Activated CD4-positive, alpha-beta T cell treated with anti-CD3 and anti-CD28 coated beads, Interleukin-2, amount 50 U/mL, for 4 hours (primary cell): ENCODE measurements around the gene TMEM167A.

Experiments
- DNase-seq, 2 experiments: peaks; one replicate each; pipeline ENCODE4 v3.0.0-alpha.2; 2020

TMEM167A gene, protein sequence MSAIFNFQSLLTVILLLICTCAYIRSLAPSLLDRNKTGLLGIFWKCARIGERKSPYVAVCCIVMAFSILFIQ

GRCh38 chr5:83076742-83077661 is at the start of gene TMEM167A, which contains the start of gene XRCC4:
TMEM167A (minus strand) TSS chr5:83077394; CDS start chr5:83077323, 71 bp downstream.
XRCC4 (plus strand) TSS chr5:83077547; CDS start chr5:83104920, 27,373 bp downstream.
- peak; percentile 86 to 90 for DNase-seq

- no peak for DNase-seq
Measured at GRCh38 chr5:83126501-83126900, 49.3 kb upstream of the TMEM167A start.

- DNase-seq = no peak
Measured at GRCh38 chr5:83125560-83125959, 48.4 kb upstream of the TMEM167A start.

DNA sequence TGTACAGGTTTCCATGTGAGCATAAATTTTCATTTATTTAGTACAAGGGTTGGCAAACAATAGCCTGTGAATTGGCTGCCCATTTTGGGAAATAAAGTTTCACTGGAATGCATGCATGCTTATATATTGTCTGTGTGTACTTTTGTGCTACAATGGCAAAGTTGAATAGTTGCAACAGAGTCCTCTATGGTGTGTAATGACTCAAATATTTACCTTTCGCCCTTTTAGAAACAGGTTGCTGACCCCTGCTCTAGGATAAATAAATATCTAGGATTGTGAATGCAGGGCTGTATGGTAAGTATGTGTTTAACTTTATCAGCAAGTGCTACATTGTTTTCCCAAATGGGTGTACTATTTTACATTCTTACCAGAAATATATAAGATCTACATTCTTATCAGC is 47.4 kb upstream of the TMEM167A start:
- no peak for DNase-seq

DNA sequence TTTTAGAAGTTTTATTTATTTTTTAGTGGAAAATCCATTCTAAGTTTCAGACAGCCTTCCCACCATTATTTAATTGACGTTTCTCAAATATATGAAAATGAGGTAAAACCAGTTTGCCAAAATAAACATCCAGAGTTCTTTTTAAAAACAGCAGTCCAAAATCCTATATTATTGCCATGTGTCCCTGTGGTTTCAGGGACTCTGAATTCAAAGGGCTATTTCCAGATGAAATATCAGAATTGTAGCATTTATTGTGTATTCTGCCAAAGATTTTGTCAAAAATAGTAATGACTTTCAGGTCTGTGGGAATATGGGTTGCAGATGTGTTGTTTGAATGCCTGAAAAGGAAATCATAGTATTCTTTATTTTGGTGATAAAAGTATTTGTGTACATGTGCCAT is 41.8 kb upstream of the TMEM167A start:
- DNase-seq = no peak

- no peak for DNase-seq
Measured at GRCh38 chr5:83118471-83118870, 41.3 kb upstream of the TMEM167A start.

- DNase-seq = no peak
Measured at GRCh38 chr5:83115816-83116215, 38.6 kb upstream of the TMEM167A start.

DNA sequence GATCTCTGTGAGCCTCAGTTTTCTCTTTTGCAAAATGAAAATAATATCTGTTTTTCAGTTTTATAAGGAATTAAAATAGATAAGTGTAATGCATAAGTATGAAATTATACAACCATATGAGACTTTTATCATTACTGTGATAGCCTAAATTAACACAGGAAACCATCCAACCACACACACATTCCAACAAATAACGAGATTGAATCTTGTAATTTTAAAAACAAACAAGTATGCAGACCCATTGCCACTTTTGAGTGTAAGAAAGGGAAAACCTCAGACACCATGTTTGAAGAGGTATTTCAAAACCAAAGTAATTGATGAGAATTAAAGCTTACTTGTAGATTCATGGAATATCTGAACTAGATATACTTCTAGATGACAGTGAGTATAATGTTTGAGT is 32.2 kb upstream of the TMEM167A start:
- DNase-seq = no peak

GRCh38 chr5:83107692-83108420 is 30.7 kb upstream of the TMEM167A start:
- DNase-seq = no peak

- no peak for DNase-seq
Measured at GRCh38 chr5:83104021-83104420, 26.8 kb upstream of the TMEM167A start.

GRCh38 chr5:83102364-83102980 is 25.3 kb upstream of the TMEM167A start:
- no peak for DNase-seq

- DNase-seq = no peak
Measured at GRCh38 chr5:83101514-83101913, 24.3 kb upstream of the TMEM167A start.

DNA sequence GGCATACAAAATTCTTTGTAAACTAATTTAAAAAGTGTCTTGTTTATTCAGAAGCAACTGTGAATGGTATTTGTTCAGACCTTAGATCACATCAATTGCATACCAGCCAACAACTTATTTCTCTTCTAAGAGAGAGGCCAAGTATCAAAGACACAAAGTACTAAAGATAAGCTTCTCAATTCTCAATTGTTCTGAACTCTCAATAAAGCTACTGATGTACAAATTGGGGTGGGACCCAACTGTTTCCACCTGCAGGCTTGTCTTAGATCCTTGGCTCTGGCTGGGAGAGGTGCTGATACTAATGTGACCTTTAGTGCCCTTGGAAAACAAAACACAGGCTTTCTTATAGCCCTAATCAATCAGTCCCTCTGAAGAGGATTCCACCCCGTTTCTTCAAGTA is 22.3 kb upstream of the TMEM167A start:
- DNase-seq = no peak

GRCh38 chr5:83099001-83099400 is 21.8 kb upstream of the TMEM167A start:
- DNase-seq = no peak

DNA sequence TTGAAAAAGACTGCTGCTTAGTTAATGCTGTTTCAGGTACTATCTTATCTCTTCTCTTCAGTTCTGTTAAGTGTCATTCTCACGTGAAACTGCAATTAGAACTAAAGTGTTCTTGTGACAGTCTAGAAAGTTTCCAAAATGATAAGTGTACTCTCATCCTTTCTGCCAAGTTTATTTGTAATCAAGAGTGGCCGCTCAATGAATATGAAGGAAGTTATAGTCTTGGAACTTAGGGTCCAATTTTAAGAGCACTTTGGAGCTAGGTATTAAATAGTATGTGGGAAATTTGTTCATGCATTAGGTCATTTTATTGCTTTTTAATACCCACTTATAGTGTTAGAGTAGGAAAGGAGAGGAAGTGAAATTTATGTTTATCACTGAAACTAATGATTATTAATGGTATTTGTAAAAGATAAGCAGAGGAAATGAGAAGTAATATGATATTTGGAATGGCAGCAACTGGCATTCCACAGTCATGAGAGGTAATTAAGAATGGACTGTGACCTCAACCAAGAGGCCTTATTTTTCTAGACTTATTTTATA is 20.6 kb upstream of the TMEM167A start:
- no peak for DNase-seq

GRCh38 chr5:83096660-83097339 is 19.6 kb upstream of the TMEM167A start:
- DNase-seq = no peak

DNA sequence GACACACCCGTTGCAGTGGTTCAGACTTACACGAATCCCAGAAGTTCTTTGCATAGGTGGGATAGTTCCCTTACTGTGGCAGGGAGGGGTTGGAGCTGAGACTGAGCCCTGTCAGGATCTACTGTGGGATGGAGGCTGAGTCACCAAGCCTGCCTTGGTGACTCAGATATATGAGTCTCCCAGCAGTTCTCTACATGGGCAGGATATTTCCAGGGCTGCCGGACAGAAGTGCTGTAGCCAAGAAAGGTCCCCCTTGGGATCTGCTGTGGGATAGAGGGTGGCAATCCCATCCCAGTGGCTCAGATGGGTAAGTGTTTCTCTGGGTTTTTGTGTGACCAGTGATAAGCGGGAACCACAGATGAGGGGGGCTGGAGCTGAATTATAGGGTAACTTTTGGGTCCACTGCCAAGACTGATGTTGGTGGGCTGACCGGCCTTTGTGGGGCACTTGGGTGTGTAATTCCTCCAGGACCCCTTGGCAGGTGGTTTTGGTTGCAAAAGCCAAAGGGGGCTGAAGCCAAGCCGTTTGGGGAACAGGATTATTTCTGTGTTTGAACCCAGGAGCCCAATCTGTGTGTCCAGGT is 18.9 kb upstream of the TMEM167A start:
- no peak for DNase-seq

- no peak for DNase-seq
Measured at GRCh38 chr5:83095163-83095956, 18.2 kb upstream of the TMEM167A start.

DNA sequence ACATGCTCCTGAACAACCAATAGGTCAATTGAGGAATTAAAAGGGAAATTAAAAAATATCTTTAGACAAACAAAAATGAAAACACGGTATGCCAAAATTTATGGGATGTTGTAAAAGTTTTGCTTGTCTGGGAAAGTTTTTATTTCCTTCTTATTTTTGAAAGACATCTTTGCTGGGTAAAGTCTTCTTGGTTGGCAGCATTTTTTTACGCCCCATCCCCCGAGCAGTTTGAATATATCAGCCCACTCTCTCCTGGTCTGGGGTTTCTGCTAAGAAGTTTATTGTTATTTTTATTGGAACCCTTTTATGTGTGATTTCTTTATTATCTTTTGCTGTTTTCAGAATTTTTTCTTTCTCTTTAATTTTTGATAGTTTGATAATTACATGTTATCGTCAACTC is 16.5 kb upstream of the TMEM167A start:
- no peak for DNase-seq

DNA sequence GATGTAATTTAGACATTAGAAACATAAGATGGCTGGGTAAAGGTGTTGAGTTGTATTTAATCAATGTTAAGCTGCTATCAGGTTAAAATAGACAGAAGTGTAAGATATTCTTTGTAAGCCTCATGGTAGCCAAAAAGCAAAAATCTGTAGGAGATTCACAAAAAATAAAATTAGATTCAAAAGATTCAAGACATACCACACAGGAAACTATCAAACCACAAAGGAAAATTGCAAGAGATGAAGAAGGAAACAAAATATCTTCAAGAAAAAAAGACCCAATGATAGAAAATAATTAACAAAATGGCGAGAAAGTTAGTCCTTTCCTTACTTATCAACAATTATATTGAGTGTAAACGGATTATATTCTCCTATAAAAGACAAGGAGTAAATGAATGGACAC is 15.4 kb upstream of the TMEM167A start:
- DNase-seq = no peak

DNA sequence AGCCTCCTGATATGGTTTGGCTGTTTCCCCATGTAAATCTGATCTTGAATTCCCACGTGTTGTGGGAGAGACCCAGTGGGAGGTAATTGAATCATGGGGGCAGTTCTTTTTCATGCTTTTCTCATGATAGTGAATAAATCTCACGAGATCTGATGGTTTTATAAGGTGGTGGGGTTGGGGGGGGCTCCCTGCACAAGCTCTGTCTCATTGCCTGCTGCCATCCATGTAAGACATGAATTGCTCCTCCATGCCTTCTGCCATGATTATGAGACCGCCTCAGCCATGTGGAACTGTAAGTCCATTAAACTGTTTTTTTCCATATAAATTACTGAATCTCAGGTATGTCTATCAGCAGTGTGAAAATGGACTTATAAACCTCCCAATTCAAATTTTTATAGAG is 13.0 kb upstream of the TMEM167A start:
- DNase-seq = no peak
